Measurements from ENCODE around the gene USP30.

- no peak for TF ChIP-seq CTCF (IDR thresholded peaks at IDR 0.05)
- TF ChIP-seq POLR2A (IDR thresholded peaks at IDR 0.05), result peak in 1 of 2 donors; percentile 30
These were observed 63.6 kb downstream of the USP30 start, which contains the start of gene ACACB for GRCh38 chr12:109115758-109116610.

Data from adrenal gland (tissue), 5 donors.